GM12874 (cell line): Measurements from ENCODE around the gene ATP6V0E1.

Experiments
- CTCF ChIP-seq: IDR thresholded peaks from 2 replicates; pipeline ENCODE4 v1.5.1; 2011; ENCODE audit warnings: low read depth, mild to moderate bottlenecking, control low read depth, low read length, moderate library complexity; ENCODE audit not compliant: insufficient read depth

ATP6V0E1 gene

GRCh38 chr5:172983542-172984243, at the start of gene ATP6V0E1:
TSS of gene ATP6V0E1 (plus strand) at chr5:172983771. CDS start at chr5:172983861, 90 bp downstream.
- TF ChIP-seq CTCF: no peak

GRCh38 chr5:172935096-172935495, 48.5 kb upstream of the ATP6V0E1 start:
- no peak for TF ChIP-seq CTCF

GRCh38 chr5:172936401-172936800, 47.2 kb upstream of the ATP6V0E1 start:
- no peak for TF ChIP-seq CTCF

- no peak; the same call in 1 of the 2 replicates for TF ChIP-seq CTCF
These were observed 44.5 kb upstream of the ATP6V0E1 start for GRCh38 chr5:172939071-172939470.

GRCh38 chr5:172939611-172940267, 43.8 kb upstream of the ATP6V0E1 start:
- TF ChIP-seq CTCF: no peak

- no peak for TF ChIP-seq CTCF
These were observed 43.1 kb upstream of the ATP6V0E1 start for GRCh38 chr5:172940268-172941066.

GRCh38 chr5:172941067-172941516, 42.5 kb upstream of the ATP6V0E1 start:
- no peak for TF ChIP-seq CTCF
